HL-60 (cell line): Measurements from ENCODE around the gene ASPSCR1.

Experiments
- POLR2AphosphoS5 ChIP-seq: IDR thresholded peaks from 2 replicates; pipeline ENCODE4 v1.6.1; 2012; ENCODE audit warnings: low read depth
- SPI1 ChIP-seq: IDR thresholded peaks from 2 replicates; pipeline ENCODE4 v1.6.1; 2012; ENCODE audit warnings: low read depth, mild to moderate bottlenecking, borderline replicate concordance
- TF ChIP-seq, protein P1 (sequence below): IDR thresholded peaks from one replicate; pipeline ENCODE4 v1.5.1; 2011; ENCODE audit warnings: low read length, control low read depth, inconsistent platforms; ENCODE audit not compliant: insufficient read depth

DNA sequence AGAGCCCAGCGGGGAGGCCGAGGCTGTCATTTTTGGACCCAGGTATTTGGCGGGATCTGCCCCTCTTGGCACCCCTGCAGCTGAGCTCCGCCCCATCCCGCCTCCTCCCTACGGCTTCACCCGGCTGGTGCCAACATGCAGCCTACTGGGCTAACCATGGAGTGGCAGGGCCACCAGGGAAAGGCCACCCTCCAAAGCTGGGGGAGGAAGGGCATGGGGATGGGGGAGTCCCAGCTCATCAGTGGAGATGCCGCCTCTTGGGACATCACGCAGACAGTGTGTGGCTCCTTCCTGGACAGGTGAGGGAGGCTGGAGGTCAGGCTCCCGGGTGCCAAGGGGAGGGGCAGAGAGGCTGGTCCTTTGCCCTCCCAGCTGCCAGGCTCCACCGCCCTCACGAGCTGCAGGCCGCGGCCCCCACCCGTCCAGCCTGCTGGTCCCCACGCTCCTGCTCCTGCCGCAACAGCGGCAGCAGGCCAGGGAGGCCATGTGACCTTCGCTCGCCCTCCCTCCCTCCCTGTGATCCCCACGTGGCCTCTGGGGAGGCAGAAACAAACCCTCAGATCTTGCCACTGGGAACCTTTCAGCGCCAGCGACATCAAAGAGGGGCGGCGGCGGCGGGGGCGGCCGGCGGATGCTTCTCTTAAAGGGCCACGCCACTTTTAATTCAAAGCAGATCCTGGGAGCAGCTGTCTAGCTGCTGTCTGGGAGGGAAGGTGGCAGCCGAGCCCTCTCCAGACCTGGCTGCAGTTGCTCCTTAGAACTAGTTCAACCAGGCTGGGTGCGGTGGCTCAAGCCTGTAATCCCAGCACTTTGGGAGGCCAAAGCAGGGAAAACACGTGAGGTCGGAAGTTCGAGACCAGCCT is 9.7 kb upstream of the ASPSCR1 start:
- TF ChIP-seq SPI1 (no peak), POLR2AphosphoS5 (no peak)
- TF ChIP-seq, protein P1, sequence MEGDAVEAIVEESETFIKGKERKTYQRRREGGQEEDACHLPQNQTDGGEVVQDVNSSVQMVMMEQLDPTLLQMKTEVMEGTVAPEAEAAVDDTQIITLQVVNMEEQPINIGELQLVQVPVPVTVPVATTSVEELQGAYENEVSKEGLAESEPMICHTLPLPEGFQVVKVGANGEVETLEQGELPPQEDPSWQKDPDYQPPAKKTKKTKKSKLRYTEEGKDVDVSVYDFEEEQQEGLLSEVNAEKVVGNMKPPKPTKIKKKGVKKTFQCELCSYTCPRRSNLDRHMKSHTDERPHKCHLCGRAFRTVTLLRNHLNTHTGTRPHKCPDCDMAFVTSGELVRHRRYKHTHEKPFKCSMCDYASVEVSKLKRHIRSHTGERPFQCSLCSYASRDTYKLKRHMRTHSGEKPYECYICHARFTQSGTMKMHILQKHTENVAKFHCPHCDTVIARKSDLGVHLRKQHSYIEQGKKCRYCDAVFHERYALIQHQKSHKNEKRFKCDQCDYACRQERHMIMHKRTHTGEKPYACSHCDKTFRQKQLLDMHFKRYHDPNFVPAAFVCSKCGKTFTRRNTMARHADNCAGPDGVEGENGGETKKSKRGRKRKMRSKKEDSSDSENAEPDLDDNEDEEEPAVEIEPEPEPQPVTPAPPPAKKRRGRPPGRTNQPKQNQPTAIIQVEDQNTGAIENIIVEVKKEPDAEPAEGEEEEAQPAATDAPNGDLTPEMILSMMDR, result no peak
